RWPE1 (cell line): Measurements from ENCODE around the gene FBH1.

Source experiments
- CTCF ChIA-PET: fragments of 350-600 bp; sonication (Branson Sonifier 250); formaldehyde crosslinking; extraction: SDS; loops from one replicate; lab custom pipeline; 2021; lab: Yijun Ruan, JAX
- POLR2A ChIA-PET: fragments of 400-600 bp; formaldehyde crosslinking; extraction: SDS; loops from one replicate; lab custom pipeline; 2020; ENCODE audit warnings: antibody characterized with exemption; ENCODE audit not compliant: low non-redundant PET; lab: Yijun Ruan, JAX
- DNase-seq: peaks from one replicate; pipeline ENCODE4 v3.0.0; 2012; ENCODE audit warnings: low spot score
- H3K27ac ChIP-seq: fragments of 450-650 bp; 2 replicates; pipeline ENCODE4 v1.5.1; 2017
- CTCF ChIP-seq: fragments of 450-650 bp; conservative IDR thresholded peaks from 2 replicates; pipeline ENCODE4 v1.5.1; 2017; ENCODE audit warnings: low read depth, mild to moderate bottlenecking

Gene FBH1

GRCh38 chr10:5896208-5897052 lies 6.4 kb downstream of the FBH1 start:
- TF ChIP-seq CTCF = no peak
- POLR2A ChIA-PET = no interaction called here
- CTCF ChIA-PET = no interaction called here
- H3K27ac ChIP-seq = no peak overlapping the region
- DNase-seq = no peak

GRCh38 chr10:5897053-5897340 lies 7.0 kb downstream of the FBH1 start:
- DNase-seq = no peak
- H3K27ac ChIP-seq = no peak overlapping the region
- CTCF ChIA-PET = no interaction called here

GRCh38 chr10:5897504-5897903 lies 7.5 kb downstream of the FBH1 start:
- CTCF ChIA-PET = interaction anchor here (0.7 kb wide), 1 partner anchor 1910 kb away, joined by 6 read pairs; no protein-coding TSS in a partner anchor
- POLR2A ChIA-PET = no interaction called here
- no peak overlapping the region for H3K27ac ChIP-seq
- TF ChIP-seq CTCF = no peak
- DNase-seq = no peak

More at GRCh38 chr10:5897053-5897340, 7.0 kb downstream of the FBH1 start:
- POLR2A ChIA-PET = no interaction called here
- TF ChIP-seq CTCF = no peak

GRCh38 chr10:5898163-5898562 lies 8.1 kb downstream of the FBH1 start:
- POLR2A ChIA-PET = no interaction called here
- TF ChIP-seq CTCF = no peak
- CTCF ChIA-PET = interaction anchor here (0.7 kb wide), 1 partner anchor 1909 kb away, joined by 6 read pairs; no protein-coding TSS in a partner anchor
- DNase-seq = no peak
- H3K27ac ChIP-seq = no peak overlapping the region

GRCh38 chr10:5900247-5900646 lies 10.2 kb downstream of the FBH1 start:
- TF ChIP-seq CTCF = no peak
- no peak overlapping the region for H3K27ac ChIP-seq
- DNase-seq = no peak
- POLR2A ChIA-PET = no interaction called here
- CTCF ChIA-PET = no interaction called here

- ChIA-PET POLR2A (no interaction called here), CTCF (no interaction called here)
- TF ChIP-seq CTCF = no peak
- no peak for DNase-seq
- H3K27ac ChIP-seq = no peak overlapping the region
Measured at GRCh38 chr10:5902511-5903274, 12.7 kb downstream of the FBH1 start.
